B cell (primary cell): Measurements from ENCODE around the gene FCGBP.

Experiments used
- EZH2 ChIP-seq: IDR thresholded peaks from 2 replicates; pipeline ENCODE4 v1.6.1; 2012; ENCODE audit warnings: borderline replicate concordance, low read depth, mild to moderate bottlenecking, moderate library complexity, low read length; ENCODE audit not compliant: insufficient read depth, poor library complexity, severe bottlenecking
- TF ChIP-seq, protein P1 (sequence below): fragments of 200-600 bp; IDR thresholded peaks from one replicate; pipeline ENCODE4 v1.8.0; 2022; ENCODE audit warnings: antibody characterized with exemption, mild to moderate bottlenecking

DNA sequence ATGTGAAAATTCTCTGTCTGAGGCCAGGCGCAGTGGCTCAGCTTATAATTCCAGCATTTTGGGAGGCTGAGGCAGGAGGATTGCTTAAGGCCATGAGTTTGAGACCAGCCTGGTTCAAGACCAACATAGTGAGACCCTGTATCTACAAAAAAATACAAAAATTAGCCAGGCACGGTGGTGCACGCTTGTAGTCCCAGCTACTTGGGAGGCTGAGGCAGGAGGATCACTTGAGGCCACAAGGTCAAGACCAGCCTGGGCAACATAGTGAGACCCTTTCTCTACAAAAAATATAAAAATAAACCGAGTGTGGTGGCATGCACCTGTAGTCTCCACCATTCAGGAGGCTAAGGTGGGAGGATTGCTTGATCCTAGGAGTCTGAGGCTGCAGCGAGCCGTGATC, 2.2 kb upstream of the FCGBP start:
- TF ChIP-seq, protein P1, sequence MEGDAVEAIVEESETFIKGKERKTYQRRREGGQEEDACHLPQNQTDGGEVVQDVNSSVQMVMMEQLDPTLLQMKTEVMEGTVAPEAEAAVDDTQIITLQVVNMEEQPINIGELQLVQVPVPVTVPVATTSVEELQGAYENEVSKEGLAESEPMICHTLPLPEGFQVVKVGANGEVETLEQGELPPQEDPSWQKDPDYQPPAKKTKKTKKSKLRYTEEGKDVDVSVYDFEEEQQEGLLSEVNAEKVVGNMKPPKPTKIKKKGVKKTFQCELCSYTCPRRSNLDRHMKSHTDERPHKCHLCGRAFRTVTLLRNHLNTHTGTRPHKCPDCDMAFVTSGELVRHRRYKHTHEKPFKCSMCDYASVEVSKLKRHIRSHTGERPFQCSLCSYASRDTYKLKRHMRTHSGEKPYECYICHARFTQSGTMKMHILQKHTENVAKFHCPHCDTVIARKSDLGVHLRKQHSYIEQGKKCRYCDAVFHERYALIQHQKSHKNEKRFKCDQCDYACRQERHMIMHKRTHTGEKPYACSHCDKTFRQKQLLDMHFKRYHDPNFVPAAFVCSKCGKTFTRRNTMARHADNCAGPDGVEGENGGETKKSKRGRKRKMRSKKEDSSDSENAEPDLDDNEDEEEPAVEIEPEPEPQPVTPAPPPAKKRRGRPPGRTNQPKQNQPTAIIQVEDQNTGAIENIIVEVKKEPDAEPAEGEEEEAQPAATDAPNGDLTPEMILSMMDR: no peak
- no peak for TF ChIP-seq EZH2
